Left kidney (tissue), 2 donors: ENCODE measurements around the gene TICAM1. TPM values are rescaled to one million over a fixed set of nuclear protein-coding genes. Genes with fewer than 3 reads are reported as not detected.

Experiments
- DNase-seq: peaks from one replicate; pipeline ENCODE4 v3.0.0-alpha.2; 2013
- polyA plus RNA-seq: library from polyadenylated mRNA; unstranded; fragments of 120-200 nt; gene quantifications from one replicate; pipeline ENCODE4 v1.2.1, GENCODE V29; 2013; ENCODE audit not compliant: insufficient read length

The TICAM1 gene
- polyA plus RNA-seq, 1 donor: 4.5 TPM

- DNase-seq: peak; percentile 96
Measured at GRCh38 chr19:4768934-4769777, 62.4 kb downstream of the TICAM1 start.

Other genes with a start within 250 kb of the TICAM1 start
- 13.5 TPM for gene TNFAIP8L1, start 192.2 kb downstream of the TICAM1 start, polyA plus RNA-seq
- gene MYDGF, start 161.4 kb downstream of the TICAM1 start, polyA plus RNA-seq: 59.2 TPM
- 25.9 TPM for gene DPP9, start 107.9 kb downstream of the TICAM1 start, polyA plus RNA-seq
- gene FEM1A, start 40.0 kb downstream of the TICAM1 start, polyA plus RNA-seq: 2.5 TPM
- gene PLIN3, start 36.0 kb upstream of the TICAM1 start, polyA plus RNA-seq: 39.2 TPM
- not detected for gene ARRDC5, start 71.2 kb upstream of the TICAM1 start, polyA plus RNA-seq
- 39.7 TPM for gene UHRF1, start 77.8 kb upstream of the TICAM1 start, polyA plus RNA-seq
- gene KDM4B, start 137.4 kb upstream of the TICAM1 start, polyA plus RNA-seq: 24.4 TPM